Effector CD4-positive, alpha-beta T cell (primary cell): ENCODE measurements around the gene RBSN.

Experiments
- DNase-seq: peaks from one replicate; pipeline ENCODE4 v3.0.0-alpha.2; 2020

The RBSN gene

DNA sequence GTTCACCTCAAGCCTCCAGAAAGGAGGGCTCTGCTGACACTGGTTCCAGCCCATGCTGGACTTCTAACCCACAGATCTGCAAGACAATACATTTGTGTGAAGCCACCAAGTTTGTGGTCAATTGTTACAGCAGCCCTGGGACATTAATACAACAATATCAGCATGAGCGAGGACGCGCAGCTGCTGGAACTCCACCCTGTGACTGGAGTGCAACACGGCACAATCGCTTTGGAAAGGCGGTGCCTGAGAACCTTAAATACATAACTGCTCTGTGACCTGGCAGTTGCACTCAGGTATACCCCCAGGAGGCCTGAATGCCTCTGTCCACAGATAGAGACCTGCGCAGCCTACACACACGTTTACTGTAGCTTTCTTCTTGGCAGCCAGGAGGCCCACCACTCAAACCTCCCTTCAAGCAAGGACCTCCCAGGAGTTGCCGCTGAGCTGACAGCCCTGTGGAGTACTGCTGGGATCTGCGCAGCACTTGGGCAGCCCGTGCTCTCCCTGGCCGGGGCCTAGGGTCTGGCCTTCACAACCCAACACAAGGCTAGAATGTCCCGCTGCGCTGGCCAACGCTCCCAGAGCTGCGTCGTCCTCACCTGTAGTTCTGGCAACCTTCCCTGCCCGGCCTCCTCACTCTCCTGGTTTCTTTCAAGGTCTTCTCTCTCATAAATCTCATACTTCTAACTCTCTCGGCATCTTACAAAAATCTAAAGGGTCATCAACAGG, 42.1 kb downstream of the RBSN start:
- DNase-seq: no peak

DNA sequence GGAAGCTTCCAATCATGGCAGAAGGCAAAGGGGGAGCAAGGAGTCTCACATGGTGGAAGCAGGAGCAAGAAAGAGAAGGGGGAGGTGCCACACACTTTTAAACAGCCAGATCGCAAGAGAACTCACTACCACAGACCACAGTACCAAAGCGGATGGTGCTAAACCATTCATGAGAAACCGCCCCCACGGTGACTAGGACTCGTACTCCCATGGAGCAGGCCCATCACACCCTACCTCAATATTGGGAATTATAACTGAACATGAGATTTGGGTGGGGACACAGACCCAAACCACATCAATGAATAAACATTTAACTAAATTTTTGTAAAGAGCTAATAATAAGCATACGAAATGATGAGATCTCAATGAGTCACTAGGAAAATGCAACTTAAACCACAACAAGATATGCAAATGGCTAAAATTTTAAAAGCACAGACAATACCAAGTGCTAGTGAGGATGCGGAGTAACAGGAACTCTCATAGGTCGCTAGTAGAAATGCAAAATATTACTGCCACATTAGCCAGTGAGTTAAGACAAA, 43.9 kb downstream of the RBSN start:
- peak; percentile 6 for DNase-seq

DNA sequence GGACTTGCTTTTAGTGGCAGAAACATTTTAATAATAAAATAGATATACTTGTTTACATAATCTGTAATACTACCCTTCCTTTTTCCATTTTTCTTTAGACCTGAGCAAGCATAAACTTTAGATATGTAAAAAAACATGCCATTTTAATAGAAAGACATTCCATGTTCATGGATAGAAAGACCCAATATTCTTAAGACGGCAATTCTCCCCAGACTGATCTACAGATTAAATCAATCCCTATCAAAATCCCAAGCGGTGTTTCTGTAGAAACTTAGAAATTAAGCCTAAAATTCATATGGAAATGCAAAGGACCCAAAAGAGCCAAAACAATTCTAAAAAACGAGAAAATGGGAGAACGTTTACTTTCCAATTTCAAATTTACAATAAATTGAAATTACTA, 45.4 kb downstream of the RBSN start:
- DNase-seq: no peak

DNA sequence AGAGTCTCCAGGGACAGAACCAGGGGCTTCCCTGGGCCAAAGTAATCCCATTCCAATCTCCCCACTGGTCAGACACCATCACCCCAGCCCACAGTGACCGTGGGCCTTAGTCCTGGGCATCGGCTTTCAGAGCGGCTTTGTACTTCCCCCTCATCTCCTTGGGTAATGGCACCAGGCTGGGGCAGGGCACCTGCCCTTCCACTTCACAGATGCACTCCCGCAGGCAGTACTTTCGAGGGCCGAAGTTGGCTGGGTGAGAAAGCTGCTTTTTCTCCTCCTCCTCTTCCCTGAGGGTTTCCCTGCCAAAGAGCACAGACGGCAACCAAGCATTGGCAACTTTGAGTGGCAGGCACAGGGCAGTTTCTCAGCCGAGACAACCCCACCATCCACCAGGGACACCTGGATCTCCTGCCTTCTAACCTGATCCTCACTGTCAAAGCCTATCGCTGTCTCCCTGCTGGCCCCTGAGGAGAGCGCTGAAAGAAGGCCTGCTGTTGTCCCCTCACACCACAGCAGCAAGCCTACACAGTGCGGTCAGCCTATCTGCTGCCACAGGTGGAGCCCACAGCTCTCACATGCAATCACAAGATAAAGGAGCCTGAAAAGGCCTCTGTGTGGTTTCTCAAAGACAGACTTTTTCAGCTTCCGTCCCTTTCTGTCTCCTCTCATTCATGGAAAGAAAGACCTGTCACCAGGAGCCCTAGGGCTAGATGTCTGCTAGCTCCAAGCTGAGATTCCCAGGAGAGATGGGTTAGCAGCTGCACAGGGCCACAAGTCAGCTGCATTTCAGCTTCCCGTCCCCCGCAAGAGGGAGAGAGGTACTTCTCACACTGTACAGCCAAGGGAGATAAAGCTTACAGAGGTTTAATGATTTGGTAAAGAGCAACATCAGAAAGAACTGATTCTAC, 46.4 kb downstream of the RBSN start:
- no peak for DNase-seq

DNA sequence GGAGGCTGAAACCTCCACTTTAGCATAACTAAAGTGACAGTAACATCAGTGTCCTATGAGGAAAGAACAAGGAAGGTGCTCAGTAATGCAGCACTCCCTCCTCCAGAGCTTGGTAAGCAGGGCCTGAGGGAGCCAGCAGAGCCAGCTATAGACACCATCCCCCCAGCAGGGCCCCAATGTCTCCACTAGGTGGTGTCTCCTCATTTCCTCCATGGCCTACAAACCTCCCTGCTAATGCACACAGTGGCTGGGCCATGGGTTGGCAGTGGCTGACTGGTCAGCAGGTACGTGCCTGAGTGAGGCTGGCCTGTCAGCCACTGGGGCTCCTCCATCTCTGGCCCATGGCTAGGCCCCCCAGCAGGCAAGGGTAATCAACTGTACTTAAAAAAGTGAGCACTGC, 47.4 kb downstream of the RBSN start:
- DNase-seq: peak; percentile 10

DNA sequence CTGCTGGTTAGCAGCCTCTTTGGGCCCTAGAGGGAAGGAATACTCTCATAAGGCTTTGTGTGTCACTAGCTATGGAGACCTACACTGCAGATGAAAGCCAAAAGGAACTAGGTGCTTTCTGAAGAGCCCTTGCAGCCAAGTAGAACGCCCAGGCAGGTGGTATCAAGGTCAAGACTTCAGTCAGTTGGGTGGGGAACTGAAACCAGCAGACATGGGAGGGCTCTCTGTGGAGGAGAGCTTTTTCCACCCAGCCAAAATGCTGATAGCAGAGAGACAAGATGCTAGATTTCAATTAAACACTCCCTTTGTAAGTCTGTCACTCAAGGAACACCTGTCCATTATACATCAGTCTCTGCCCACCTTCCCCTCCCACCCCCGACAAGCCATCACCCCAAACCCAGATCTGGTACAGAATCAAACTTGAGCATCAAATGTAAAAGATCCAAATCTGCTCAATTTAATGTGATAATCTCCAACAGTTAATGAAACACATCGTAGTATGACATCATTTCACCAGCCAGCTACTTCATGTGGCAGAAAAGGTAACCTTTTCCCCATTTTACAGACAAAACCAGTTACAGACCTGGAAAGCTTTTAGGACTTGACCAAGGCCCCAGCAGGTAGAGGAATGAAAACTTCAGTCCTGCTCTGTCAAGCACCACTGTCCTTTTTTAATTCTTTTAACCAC, 48.4 kb downstream of the RBSN start:
- DNase-seq: no peak

DNA sequence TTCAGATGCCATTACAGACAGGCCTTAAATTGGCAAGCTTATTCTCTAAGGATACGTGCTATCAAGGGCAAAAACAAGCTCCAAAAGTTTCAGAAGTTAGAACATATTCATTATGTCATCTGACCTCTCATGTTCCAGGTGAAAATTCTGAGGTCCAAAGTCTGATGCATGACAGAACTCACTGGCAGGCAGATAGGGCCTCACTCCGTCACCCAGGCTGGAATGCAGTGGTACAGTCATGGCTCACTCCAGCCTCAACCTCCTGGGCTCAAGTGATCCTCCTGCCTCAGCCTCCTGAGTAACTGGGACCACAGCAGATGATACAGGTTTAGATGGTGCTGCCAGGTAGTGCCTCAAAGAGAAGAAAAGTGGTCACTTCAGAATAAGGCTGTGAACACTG, 49.4 kb downstream of the RBSN start:
- no peak for DNase-seq

DNA sequence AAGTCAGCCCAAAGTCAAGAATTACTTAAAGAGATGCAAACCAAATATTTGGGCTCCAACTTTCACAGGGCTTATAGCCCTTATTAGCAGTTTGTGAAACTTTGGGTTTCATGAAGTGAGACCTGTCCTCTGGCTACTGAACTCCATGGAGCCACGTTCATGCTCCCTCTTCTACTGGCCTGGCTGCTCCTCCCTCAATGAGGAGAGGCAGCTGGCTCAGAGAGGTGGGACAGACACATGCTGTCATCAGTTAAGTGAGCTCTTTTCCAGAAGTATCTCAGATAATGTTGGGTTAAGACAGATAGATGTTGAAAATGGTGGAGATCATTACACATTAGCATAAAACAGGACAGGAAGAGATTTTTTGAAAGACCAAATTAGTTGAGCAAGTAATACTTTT, 53.3 kb downstream of the RBSN start:
- DNase-seq: no peak

DNA sequence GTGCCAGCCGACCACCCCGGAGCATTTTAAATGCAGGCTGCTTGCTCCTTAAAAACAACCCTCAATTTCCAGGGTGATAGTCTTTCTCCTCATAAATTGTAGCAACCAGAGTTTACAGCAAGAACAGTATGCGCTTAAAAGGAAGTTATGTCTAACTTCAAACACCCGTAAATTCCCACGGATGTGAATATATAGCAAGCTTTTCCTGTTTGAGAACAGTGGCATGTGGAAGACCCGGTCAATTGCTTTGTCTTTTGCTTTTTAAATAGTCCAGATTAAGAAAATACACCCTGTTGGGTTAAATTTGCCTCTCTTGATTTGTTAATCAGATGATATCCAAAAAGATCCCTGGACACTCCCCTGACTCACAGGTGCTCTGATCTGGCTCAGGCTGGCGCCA, 54.6 kb downstream of the RBSN start:
- no peak for DNase-seq

DNA sequence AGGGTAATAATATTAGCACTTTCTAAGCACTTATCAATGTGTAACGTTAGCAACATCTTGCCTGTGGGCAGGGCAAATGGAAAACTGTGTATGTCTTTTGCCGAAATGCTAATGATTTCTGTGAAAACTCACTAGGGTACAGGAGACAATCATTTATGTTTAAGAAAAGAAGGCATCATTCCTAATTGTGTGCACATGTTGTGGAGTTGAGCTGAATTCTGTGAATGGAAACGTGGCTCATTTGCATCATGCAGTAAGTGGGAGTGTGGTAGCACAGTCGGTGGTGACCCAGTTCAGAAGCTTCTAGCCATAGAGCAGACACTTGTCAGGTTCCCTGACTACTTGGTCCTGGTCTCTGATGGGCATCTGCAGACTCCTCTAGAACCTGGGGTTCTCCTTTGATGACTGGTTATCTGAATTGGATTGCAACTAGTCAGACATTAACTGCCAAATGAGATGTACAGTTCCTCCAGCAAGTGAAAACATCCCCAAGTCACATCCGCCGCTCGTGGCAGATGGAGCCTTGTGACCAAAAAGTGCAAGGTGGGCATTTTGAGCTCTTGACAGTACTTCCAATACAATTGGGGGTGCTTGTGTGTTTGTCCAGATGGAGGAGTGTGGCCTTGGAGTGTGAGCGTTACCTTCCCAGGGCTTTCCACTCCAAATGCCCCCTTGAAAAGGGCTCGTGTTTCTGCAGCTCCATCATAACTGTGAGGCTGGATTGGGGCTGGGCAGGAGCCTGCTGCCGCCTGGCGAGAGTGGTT, 55.4 kb downstream of the RBSN start:
- no peak for DNase-seq

DNA sequence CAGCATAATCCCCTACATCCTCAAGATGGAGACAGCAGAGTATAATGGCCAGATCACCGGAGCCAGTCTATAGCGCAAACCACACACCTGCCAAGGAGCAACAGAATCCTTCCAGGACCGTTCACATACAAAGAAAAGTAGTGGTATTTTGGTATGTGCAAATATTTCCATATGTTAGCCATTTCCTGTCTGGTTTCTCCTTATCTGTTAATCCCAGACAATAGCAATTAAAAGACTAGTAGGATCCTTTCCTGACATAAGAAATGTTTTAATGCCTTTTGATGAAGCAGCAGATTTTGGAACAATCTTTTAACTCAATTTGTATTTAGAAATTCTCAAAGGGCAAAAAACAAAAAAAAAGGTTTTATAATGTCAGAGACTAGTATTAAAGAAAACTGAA, 56.0 kb downstream of the RBSN start:
- no peak for DNase-seq

DNA sequence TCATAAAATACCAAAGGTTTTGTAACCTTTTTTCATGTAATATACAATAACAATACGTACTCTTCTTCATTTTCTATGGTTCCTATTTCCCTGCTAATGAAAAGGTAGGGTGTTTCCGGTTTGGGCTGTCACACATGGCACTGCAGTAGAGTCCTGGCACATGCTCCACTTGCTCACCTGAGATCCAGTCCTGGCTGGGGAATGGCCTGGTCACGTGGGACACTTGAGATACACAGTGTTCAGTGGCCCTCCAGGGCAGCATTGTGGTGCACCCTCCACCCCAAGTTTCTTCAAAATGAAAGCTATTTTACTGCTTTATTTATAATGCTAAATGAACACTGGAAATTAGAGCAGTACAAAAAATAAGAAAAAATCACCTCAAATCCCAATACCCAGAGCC, 57.0 kb downstream of the RBSN start:
- DNase-seq: no peak

DNA sequence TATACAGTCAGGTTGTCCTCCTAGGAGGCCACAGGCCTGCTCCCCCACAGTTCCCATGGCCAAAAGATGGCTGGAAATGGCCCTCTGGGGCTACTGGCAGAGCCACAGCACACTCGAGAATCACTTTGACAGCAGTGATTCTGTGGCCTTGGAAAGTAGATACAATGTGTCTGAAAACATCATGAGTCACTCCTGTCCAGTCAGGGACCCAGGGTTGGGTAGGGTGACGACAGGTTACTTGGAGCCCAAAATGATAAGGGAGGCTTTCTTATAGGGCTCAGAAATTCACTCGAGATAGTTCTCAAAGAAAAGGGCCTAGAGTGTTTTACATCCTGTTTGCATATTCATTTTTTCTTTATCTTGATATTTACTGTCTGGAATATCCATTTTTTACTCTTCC, 58.1 kb downstream of the RBSN start:
- no peak for DNase-seq

DNA sequence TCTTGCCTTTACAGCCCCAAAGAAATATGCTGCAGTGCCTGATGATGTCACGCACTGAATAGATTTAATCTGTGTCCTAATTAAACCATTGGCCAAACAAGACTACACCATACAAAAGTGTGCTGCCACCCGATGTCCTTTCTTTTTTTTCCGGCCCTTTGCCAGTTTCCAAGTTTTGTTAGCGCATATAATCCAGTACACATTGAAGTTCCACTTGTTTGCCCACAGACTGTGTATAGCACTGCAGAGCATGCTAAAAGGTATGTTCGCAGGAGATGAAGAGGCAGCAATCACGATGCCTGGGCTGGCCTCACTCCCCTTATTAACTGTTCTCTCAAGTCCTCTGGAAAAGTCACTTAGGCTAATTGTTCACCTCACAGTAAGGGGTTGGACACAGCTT, 60.6 kb downstream of the RBSN start:
- DNase-seq: no peak

DNA sequence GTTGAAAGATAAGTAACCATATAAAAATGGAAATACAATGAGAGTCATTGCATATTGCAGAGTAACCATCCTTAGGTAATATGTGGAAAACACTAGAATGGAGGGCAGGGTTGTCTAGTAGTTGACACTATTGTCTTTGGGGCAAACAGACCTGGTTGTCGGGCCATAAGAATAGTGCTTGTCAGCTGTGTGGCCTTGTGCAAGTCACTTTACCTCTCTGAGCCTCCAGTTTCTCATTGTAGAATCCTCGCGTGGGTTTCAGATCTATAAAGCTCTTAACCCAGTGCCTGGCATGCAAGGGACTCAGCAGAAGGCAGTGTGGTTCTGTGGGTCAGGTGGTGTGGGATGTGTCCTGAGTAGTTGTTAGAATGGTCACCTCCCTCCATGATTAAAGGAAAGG, 65.8 kb downstream of the RBSN start:
- DNase-seq: no peak

DNA sequence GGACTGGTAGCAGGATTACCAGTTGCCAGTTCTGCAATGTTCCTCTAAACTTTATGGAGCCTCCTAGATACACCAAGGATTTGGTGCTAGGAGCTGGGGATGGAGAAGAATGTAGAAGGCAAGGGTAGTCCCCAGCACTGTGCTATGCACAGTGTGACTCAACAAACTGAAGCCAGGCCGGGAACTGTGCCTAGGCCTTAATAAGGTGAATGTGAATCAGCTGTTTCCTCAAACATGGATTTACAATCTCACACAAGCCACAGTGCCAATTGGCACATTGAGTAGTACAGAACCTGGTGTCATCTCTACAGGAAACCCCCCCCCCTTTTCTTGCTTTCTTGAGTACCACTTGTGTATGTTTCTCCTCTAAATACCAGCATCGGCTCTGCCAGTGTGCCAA, 66.3 kb downstream of the RBSN start:
- no peak for DNase-seq

DNA sequence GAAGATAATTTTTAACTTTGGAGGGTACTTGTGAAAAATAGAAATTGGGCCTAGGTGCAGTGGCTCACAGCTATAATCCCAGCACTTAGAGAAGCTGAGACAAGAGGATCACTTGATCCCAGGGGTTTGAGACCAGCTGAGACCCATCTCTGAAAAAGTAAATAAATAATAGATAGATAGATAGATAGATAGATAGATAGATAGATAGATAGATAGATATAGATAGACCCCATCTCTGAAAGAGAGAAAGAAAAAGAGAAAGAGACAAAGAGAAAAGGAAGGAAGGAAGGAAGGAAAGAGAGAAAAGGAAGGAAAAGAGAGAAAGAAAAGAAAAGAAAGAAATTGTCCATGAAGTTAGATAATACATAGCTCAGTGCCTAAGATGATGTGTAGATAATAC, 69.3 kb downstream of the RBSN start:
- no peak for DNase-seq

DNA sequence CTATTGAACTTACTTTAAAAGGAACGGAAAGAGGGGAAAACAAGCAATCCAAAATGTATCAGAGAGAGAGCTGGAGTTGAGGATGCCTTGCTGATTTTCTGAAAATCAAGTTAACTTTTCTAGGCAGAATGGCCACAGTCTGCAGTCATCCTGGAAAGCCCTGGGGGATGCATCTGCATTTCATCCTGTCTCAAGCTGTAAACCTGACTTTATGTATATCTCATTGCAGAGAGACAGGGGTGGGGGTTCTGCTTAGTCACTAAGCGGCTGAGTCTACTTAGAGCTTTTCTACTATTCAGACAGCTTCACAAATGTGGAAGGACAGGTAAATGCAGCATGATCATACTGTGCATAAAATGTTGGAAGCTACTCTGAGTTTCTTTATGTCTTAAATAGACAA, 75.2 kb downstream of the RBSN start:
- DNase-seq: no peak

DNA sequence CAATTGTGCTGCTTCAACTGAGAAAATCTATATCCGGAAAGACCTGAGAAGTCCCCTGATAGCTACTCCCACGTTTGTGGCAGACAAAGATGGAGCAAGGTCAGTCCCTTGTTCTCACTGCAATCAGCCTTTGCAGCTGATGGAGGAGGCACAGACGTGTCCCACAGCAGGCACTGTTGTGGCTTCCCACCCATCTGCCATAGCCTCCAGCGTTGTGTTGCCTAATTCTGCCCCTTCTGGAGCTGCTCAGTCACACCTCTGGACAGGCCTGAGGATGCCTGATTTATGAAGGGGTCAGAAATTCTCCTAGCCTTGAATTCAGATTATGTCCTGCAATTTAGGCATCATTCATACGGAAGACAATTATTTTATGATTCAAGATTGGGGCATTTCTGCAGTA, 75.7 kb downstream of the RBSN start:
- no peak for DNase-seq
